Neutrophil (primary cell): ENCODE data around the gene PRTN3.

ENCODE experiments used
- H3K27ac ChIP-seq: fragments of 200-600 bp; sonication (generic); 2 replicates; pipeline ENCODE4 v1.5.1; 2016; ENCODE audit warnings: mild to moderate bottlenecking, moderate library complexity
- H3K27me3 ChIP-seq: fragments of 200-600 bp; sonication (generic); 2 replicates; pipeline ENCODE4 v1.6.0; 2016; ENCODE audit warnings: mild to moderate bottlenecking
- H3K36me3 ChIP-seq: fragments of 200-600 bp; sonication (generic); 2 replicates; pipeline ENCODE4 v1.5.1; 2017
- H3K4me1 ChIP-seq, 2 experiments: fragments of 200-600 bp in 1 of 2; sonication (generic) in 1 of 2; 1 replicate in 1 of 2; 2 replicates in 1 of 2; pipeline versions ENCODE4 v1.5.1 to v1.6.1; 2013 to 2016; ENCODE audit warnings: low read depth in 1 of 2, low read length in 1 of 2, mild to moderate bottlenecking in 1 of 2, moderate library complexity in 1 of 2; ENCODE audit not compliant: control insufficient read depth in 1 of 2, insufficient read depth in 1 of 2
- H3K4me3 ChIP-seq, 2 experiments: fragments of 200-600 bp in 1 of 2; sonication (generic) in 1 of 2; 1 replicate in 1 of 2; 2 replicates in 1 of 2; pipeline ENCODE4 v1.5.1; 2013 to 2016; ENCODE audit warnings: low read depth in 1 of 2, low read length in 1 of 2, mild to moderate bottlenecking in 1 of 2, moderate library complexity in 1 of 2
- H3K9me3 ChIP-seq: fragments of 200-600 bp; sonication (generic); 2 replicates; pipeline ENCODE4 v1.5.1; 2016
- TF ChIP-seq, protein P1 (sequence below): fragments of 200-600 bp; sonication (generic); IDR thresholded peaks from 2 replicates; pipeline ENCODE4 v1.5.1; 2016; ENCODE audit warnings: antibody characterized with exemption

PRTN3 gene

DNA sequence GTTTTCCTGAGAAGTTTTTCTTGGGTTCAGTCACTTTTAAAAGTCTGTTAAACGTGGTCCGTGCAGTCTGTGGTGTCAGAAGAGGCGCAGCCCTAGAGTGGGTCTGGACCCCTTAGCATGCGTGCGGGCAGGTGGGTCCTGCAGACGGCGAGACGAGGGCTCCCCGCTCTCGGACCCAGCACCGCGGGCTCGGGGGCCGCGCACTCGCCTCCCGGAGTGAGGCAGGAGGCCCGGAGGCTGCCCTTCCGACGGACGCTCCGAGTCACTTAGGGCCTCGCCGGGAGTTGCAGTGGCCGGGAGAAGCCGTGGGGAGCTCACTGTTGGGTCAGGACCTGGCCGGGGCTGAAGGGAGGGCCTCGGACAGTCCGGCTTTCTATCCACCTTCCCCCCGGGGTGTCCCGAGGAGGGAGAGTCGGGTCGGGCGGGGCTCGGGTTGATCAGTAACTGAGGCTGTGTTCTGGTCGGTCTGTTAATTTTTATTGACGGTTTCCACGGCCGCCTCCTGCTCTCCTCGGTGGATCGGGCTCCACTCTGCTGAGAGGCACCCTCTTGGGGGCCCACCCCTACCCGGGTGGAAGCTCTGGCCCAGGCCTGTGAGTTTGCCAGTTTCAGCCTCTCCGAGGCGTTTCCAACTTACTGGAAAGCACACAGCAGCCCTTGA, 42.3 kb upstream of the PRTN3 start:
- TF ChIP-seq, protein P1, sequence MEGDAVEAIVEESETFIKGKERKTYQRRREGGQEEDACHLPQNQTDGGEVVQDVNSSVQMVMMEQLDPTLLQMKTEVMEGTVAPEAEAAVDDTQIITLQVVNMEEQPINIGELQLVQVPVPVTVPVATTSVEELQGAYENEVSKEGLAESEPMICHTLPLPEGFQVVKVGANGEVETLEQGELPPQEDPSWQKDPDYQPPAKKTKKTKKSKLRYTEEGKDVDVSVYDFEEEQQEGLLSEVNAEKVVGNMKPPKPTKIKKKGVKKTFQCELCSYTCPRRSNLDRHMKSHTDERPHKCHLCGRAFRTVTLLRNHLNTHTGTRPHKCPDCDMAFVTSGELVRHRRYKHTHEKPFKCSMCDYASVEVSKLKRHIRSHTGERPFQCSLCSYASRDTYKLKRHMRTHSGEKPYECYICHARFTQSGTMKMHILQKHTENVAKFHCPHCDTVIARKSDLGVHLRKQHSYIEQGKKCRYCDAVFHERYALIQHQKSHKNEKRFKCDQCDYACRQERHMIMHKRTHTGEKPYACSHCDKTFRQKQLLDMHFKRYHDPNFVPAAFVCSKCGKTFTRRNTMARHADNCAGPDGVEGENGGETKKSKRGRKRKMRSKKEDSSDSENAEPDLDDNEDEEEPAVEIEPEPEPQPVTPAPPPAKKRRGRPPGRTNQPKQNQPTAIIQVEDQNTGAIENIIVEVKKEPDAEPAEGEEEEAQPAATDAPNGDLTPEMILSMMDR = no peak
- peaks cover 41% of the 10 kb centered on the region in 2 experiments for H3K4me1 ChIP-seq
- peak overlapping the region; percentile 95 for H3K27ac ChIP-seq
- no peaks in the 10 kb centered on the region for H3K27me3 ChIP-seq
- H3K4me3 ChIP-seq = peak overlapping the region; percentile 80 to 85
- no peaks in the 10 kb centered on the region for H3K9me3 ChIP-seq
- peaks cover 13% of the 10 kb centered on the region for H3K36me3 ChIP-seq

DNA sequence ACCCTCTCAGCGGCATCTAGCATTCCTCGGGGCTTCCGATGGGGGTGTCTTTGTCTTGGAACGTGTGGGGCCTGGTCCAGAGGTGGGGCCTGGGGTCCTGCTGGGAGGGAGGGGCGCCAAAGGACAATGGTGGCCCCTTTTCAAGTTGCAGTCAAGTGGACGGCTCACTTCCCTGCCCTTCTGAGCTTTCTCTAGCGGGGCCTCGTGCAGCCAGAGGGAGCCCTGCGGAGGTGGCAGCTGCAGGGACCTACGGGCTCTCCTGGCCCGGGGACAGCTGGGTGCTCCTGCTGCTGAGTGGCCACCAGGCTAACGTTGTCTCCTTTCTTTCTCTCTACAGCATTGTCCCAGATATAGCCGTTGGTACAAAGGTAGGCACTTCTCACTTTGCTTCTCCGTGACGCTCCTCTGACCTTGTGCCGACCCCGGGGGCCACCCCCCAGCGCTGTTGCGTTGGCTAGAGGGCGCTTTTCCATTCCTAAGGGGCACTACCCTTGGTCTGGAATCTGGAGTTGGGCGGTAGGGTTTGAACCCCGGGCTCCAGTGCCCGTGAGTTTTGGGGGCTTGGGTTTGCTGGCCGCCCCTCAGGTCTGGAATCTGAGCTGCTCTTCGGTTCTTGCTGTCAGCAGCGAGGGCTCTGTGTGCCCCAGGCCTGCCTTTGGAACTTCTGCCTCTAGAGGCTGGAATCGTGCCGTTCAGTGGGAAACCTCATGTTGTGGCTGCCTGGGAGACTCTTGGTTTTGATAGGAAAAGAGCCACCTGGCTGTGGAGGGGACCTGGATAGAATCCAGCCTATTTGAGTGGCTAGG, 41.5 kb upstream of the PRTN3 start:
- Histone ChIP-seq H3K9me3 (no peaks in the 10 kb centered on the region), H3K4me1 (peaks cover 41% of the 10 kb centered on the region in 2 experiments)

DNA sequence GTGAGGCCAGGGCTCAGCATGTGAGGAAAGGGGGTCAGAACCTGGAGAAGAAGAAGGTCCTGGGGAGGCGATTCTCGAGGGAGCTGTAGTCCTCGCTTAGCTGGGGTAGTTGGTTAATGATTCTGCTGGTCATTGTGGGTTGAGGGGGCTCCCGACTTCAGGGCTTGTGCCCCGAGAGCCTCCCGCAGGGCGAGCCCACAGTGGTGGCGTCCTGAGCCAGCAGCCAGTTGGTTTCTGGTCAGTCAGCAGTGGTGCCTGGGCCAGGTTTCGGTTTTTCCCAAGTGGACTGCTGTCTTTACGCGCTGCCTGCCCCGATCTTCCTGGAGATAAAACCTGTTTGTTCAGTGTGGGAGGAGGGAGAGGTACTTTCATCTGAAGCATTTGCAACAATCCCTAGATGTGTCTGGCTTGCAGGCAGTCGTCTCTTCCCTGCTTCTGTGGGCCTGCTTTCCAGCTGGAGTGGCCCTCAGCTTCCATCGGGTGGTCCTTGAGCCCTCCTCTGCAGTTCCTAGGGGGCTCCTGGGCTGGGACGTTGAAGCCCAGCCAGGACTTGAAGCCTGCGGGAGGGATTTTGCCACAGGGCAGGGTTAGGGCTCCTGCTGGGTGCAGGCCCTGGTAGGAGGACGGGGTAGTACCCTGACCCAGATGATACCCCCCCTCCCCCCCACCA, 40.3 kb upstream of the PRTN3 start:
- peaks cover 41% of the 10 kb centered on the region in 2 experiments for H3K4me1 ChIP-seq
- H3K4me3 ChIP-seq = no peak overlapping the region
- no peaks in the 10 kb centered on the region for H3K9me3 ChIP-seq
- H3K36me3 ChIP-seq = peaks cover 32% of the 10 kb centered on the region
- no peak overlapping the region for H3K27ac ChIP-seq
- TF ChIP-seq, protein P1 = no peak
- H3K27me3 ChIP-seq = no peaks in the 10 kb centered on the region

More for the DNA sequence above, 41.5 kb upstream of the PRTN3 start:
- H3K4me3 ChIP-seq = peak overlapping the region; percentile 80 to 85
- H3K27me3 ChIP-seq = no peaks in the 10 kb centered on the region
- peaks cover 20% of the 10 kb centered on the region for H3K36me3 ChIP-seq
- H3K27ac ChIP-seq = peak overlapping the region; percentile 95
- TF ChIP-seq, protein P1 = no peak

DNA sequence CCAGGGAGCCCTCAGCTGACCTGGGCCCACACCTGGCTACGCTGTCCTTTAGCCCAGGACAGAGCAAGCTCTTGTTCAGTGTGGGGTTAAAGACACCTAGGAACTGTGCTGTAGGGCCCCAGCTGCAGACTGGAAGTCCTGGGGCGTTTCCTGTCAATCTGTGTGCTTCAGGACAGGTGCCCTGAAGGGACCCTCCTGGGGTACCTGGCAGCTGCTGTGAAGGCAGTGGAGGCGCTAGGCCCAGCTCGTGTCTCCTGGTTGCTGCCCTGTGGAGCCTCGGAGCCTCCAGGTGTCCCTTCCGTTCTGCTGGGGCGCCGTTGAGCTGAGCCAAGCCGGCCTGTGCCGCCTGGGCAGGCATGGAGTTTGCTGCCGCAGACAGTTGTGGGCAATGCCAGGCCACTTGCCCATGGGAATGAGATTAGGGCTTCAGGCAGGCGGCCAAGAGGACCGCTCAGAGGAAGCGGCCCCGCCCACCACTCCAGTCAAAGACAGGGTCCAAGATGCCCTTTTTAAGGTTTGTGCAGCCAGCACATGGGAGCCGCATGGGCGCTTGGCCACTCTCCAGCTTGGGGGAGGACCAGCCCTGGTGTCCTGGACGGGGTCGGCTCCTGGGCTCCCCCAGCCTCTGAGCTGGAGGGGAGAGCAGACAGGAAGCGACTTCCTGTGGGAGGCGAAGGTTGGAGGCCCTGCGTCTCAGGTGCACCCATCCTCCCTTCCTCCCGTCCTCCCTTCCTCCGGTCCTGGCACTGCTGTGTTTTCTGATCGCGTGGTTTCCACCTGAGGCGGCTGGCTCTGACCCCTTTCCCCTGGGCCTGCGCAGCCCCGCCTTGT, 39.6 kb upstream of the PRTN3 start:
- no peaks in the 10 kb centered on the region for H3K9me3 ChIP-seq
- TF ChIP-seq, protein P1 = no peak
- peak overlapping the region; percentile 27 for H3K27ac ChIP-seq
- H3K27me3 ChIP-seq = no peaks in the 10 kb centered on the region
- peaks cover 39% of the 10 kb centered on the region in 2 experiments for H3K4me1 ChIP-seq
- no peak overlapping the region for H3K4me3 ChIP-seq
- peaks cover 40% of the 10 kb centered on the region for H3K36me3 ChIP-seq
